Fibroblast of lung (primary cell): ENCODE data around the gene INTS6L. TPM values are rescaled to one million over a fixed set of nuclear protein-coding genes. Genes with fewer than 3 reads are reported as not detected.

Experiments used
- DNase-seq, 2 donors: peaks; one replicate each; pipeline versions ENCODE4 v3.0.0 to v3.0.0-alpha.2; 2010; ENCODE audit warnings: low read depth in 2 of 2
- H2AFZ ChIP-seq: 2 replicates; pipeline ENCODE4 v1.5.1; 2012; ENCODE audit warnings: low read length, control low read depth, inconsistent platforms
- H3K27ac ChIP-seq: 2 replicates; pipeline ENCODE4 v1.5.1; 2011; ENCODE audit warnings: low read length, control low read depth; ENCODE audit not compliant: insufficient read depth
- H3K27me3 ChIP-seq: 2 replicates; pipeline ENCODE4 v1.5.1; 2011; ENCODE audit warnings: mild to moderate bottlenecking, low read length; ENCODE audit not compliant: control insufficient read depth, insufficient read depth
- H3K36me3 ChIP-seq: 2 replicates; pipeline ENCODE4 v1.5.1; 2011; ENCODE audit warnings: low read length; ENCODE audit not compliant: control insufficient read depth, insufficient read depth
- H3K4me1 ChIP-seq: 2 replicates; pipeline ENCODE4 v1.5.1; 2011; ENCODE audit warnings: low read length; ENCODE audit not compliant: control insufficient read depth, insufficient read depth; ENCODE audit errors: extremely low read depth
- H3K4me2 ChIP-seq: 2 replicates; pipeline ENCODE4 v1.5.1; 2011; ENCODE audit warnings: low read length, control low read depth; ENCODE audit not compliant: insufficient read depth; ENCODE audit errors: extremely low read depth
- H3K4me3 ChIP-seq, 4 experiments: fragments of 200-600 bp in 1 of 4; sonication (generic) in 1 of 4; replicated peaks in 1 of 4; 2 replicates each; pipeline ENCODE4 v1.5.1; 2011 to 2016; ENCODE audit warnings: low read length in 4 of 4, low read depth in 3 of 4, mild to moderate bottlenecking in 3 of 4, control low read depth in 2 of 4, inconsistent platforms in 1 of 4, mixed read lengths in 1 of 4; ENCODE audit not compliant: insufficient read depth in 1 of 4; ENCODE audit errors: control extremely low read depth in 1 of 4
- H3K79me2 ChIP-seq: 2 replicates; pipeline ENCODE4 v1.5.1; 2012; ENCODE audit warnings: mild to moderate bottlenecking, low read length, inconsistent platforms; ENCODE audit not compliant: control insufficient read depth, insufficient read depth
- H3K9ac ChIP-seq: 2 replicates; pipeline ENCODE4 v1.5.1; 2011; ENCODE audit warnings: mild to moderate bottlenecking, low read length, control low read depth; ENCODE audit not compliant: insufficient read depth
- H3K9me3 ChIP-seq: 2 replicates; pipeline ENCODE4 v1.5.1; 2012; ENCODE audit warnings: low read depth, low read length; ENCODE audit not compliant: control insufficient read depth, insufficient read depth
- H4K20me1 ChIP-seq: 2 replicates; pipeline ENCODE4 v1.5.1; 2011; ENCODE audit warnings: low read length; ENCODE audit not compliant: control insufficient read depth, insufficient read depth; ENCODE audit errors: extremely low read depth
- CTCF ChIP-seq, 2 donors: IDR thresholded peaks in 1 of 2; conservative IDR thresholded peaks in 1 of 2; 1 replicate in 1 of 2; 2 replicates in 1 of 2; pipeline ENCODE4 v1.5.1; 2011 to 2012; ENCODE audit warnings: low read length in 2 of 2, control low read depth in 1 of 2, inconsistent platforms in 1 of 2, low read depth in 1 of 2, mild to moderate bottlenecking in 1 of 2
- EZH2 ChIP-seq: IDR thresholded peaks from 2 replicates; pipeline ENCODE4 v1.5.1; 2012; ENCODE audit warnings: low read length, control low read depth, mild to moderate bottlenecking; ENCODE audit errors: missing control alignments
- polyA plus RNA-seq, 2 donors: library from polyadenylated mRNA; depleted of rRNA in 1 of 2; stranded (reverse) in 1 of 2; unstranded in 1 of 2; fragments of >200 nt; gene quantifications; 2 replicates each; pipeline ENCODE4 v1.2.1, GENCODE V29; 2011 to 2012; ENCODE audit warnings: missing spikeins in 1 of 2
- total RNA-seq: library from RNA; depleted of rRNA; stranded (reverse); fragments of >200 nt; gene quantifications from 2 replicates; pipeline ENCODE4 v1.2.1, GENCODE V29; 2014

The INTS6L gene
- total and polyA plus RNA-seq, 2 donors (not counting 1 experiment from before 2014, with no cell fraction given): 5.1 to 5.7 TPM

- no peaks in the 10 kb centered on the region for H3K79me2 ChIP-seq
- H3K4me3 ChIP-seq: no peak overlapping the region
- no peaks in the 10 kb centered on the region for H3K4me1 ChIP-seq
- no peaks in the 10 kb centered on the region for H3K9me3 ChIP-seq
- H2AFZ ChIP-seq: no peak overlapping the region
- no peak for DNase-seq
- no peaks in the 10 kb centered on the region for H3K27me3 ChIP-seq
- no peaks in the 10 kb centered on the region for H3K36me3 ChIP-seq
- no peak overlapping the region for H3K9ac ChIP-seq
- H4K20me1 ChIP-seq: no peaks in the 10 kb centered on the region
- no peak overlapping the region for H3K4me2 ChIP-seq
- TF ChIP-seq CTCF (conservative IDR thresholded peaks at IDR 0.05 in 1 of 2, IDR thresholded peaks at IDR 0.05 in 1 of 2; ENCODE audit: low read depth in 1 of 2, low read length in 2 of 2): no peak
- no peak for TF ChIP-seq EZH2
- H3K27ac ChIP-seq: no peak overlapping the region
Observed at GRCh38 chrX:135549519-135549918, 29.1 kb downstream of the INTS6L start.

- Histone ChIP-seq H3K4me1 (no peaks in the 10 kb centered on the region), H3K4me2 (no peak overlapping the region), H3K9me3 (no peaks in the 10 kb centered on the region), H3K4me3 (no peak overlapping the region), H3K27ac (no peak overlapping the region), H3K79me2 (no peaks in the 10 kb centered on the region), H3K27me3 (no peaks in the 10 kb centered on the region), H4K20me1 (no peaks in the 10 kb centered on the region), H3K36me3 (no peaks in the 10 kb centered on the region), H2AFZ (no peak overlapping the region), H3K9ac (no peak overlapping the region)
- DNase-seq: no peak
- TF ChIP-seq CTCF (conservative IDR thresholded peaks at IDR 0.05 in 1 of 2, IDR thresholded peaks at IDR 0.05 in 1 of 2; ENCODE audit: low read depth in 1 of 2, low read length in 2 of 2): no peak
- TF ChIP-seq EZH2: no peak
Observed at GRCh38 chrX:135556055-135556454, 35.6 kb downstream of the INTS6L start.

- no peaks in the 10 kb centered on the region for H3K9me3 ChIP-seq
- H4K20me1 ChIP-seq: no peaks in the 10 kb centered on the region
- H3K4me2 ChIP-seq: no peak overlapping the region
- H3K9ac ChIP-seq: no peak overlapping the region
- no peaks in the 10 kb centered on the region for H3K79me2 ChIP-seq
- no peaks in the 10 kb centered on the region for H3K36me3 ChIP-seq
- H3K27me3 ChIP-seq: no peaks in the 10 kb centered on the region
- no peak overlapping the region for H3K4me3 ChIP-seq
- no peak for DNase-seq
- H3K4me1 ChIP-seq: no peaks in the 10 kb centered on the region
- no peak overlapping the region for H2AFZ ChIP-seq
- TF ChIP-seq CTCF (conservative IDR thresholded peaks at IDR 0.05 in 1 of 2, IDR thresholded peaks at IDR 0.05 in 1 of 2; ENCODE audit: low read depth in 1 of 2, low read length in 2 of 2): no peak
- no peak for TF ChIP-seq EZH2
- H3K27ac ChIP-seq: no peak overlapping the region
Observed at GRCh38 chrX:135557344-135557743, 36.9 kb downstream of the INTS6L start.
